K562 (cell line): ENCODE data around the gene SKIDA1. TPM values are rescaled to one million over a fixed set of nuclear protein-coding genes. Genes with fewer than 3 reads are reported as not detected.

Experiments used
- ARID2 ChIP-seq: fragments of 450-650 bp; IDR thresholded peaks from 2 replicates; pipeline ENCODE4 v1.6.1; 2017; ENCODE audit warnings: antibody characterized with exemption, mild to moderate bottlenecking
- ATF6 ChIP-seq: sonication (generic); formaldehyde crosslinking; IDR thresholded peaks from 2 replicates; pipeline ENCODE4 v1.4.0; 2020; ENCODE audit warnings: mild to moderate bottlenecking, missing genetic modification reagents
- BRD9 ChIP-seq: fragments of 450-650 bp; IDR thresholded peaks from 2 replicates; pipeline ENCODE4 v1.6.1; 2018; ENCODE audit warnings: low read depth; ENCODE audit not compliant: partially characterized antibody
- CUX1 ChIP-seq: fragments of 200-800 bp; sonication (Bioruptor generic); IDR thresholded peaks from 2 replicates; pipeline ENCODE4 v1.6.1; 2016; ENCODE audit warnings: missing genetic modification characterization, missing compliant biosample characterization
- ELK3 ChIP-seq: fragments of 450-650 bp; formaldehyde crosslinking; IDR thresholded peaks from 2 replicates; pipeline ENCODE4 v1.4.0; 2020; ENCODE audit warnings: mild to moderate bottlenecking
- HCFC1 ChIP-seq: IDR thresholded peaks from 2 replicates; pipeline ENCODE4 v1.6.1; 2012; ENCODE audit warnings: low read depth, low read length, improper control_type of control experiment
- MAZ ChIP-seq, 2 experiments: fragments of 450-650 bp in 1 of 2; sonication (generic) in 1 of 2; formaldehyde crosslinking; IDR thresholded peaks in 1 of 2; conservative IDR thresholded peaks in 1 of 2; 2 replicates each; pipeline versions ENCODE4 v1.4.0 to v1.5.0; 2020; ENCODE audit warnings: mild to moderate bottlenecking in 1 of 2, missing genetic modification reagents in 1 of 2
- ZBTB9 ChIP-seq: fragments of 450-650 bp; formaldehyde crosslinking; IDR thresholded peaks from 2 replicates; pipeline ENCODE4 v1.4.0; 2020; ENCODE audit warnings: mild to moderate bottlenecking, moderate library complexity
- ZNF174 ChIP-seq: fragments of 250-450 bp; sonication (Bioruptor Pico); IDR thresholded peaks from 2 replicates; pipeline ENCODE4 v1.4.0; 2020; ENCODE audit warnings: mild to moderate bottlenecking
- ZNF274 ChIP-seq: IDR thresholded peaks from 2 replicates; pipeline ENCODE4 v1.6.1; 2011; ENCODE audit warnings: low read depth, mild to moderate bottlenecking, low read length, moderate library complexity, borderline replicate concordance
- ZNF384 ChIP-seq: IDR thresholded peaks from 2 replicates; pipeline ENCODE4 v1.6.1; 2012; ENCODE audit warnings: low read depth, low read length, improper control_type of control experiment
- ZNF398 ChIP-seq: fragments of 250-450 bp; sonication (Bioruptor Pico); IDR thresholded peaks from 2 replicates; pipeline ENCODE4 v1.8.0; 2021; ENCODE audit warnings: moderate library complexity, mild to moderate bottlenecking, inconsistent platforms
- ZNF707 ChIP-seq: fragments of 250-450 bp; sonication (Bioruptor Pico); conservative IDR thresholded peaks from 2 replicates; pipeline ENCODE4 v1.8.0; 2022; ENCODE audit warnings: inconsistent platforms, mild to moderate bottlenecking, moderate library complexity
- ZNF717 ChIP-seq: fragments of 250-450 bp; sonication (Bioruptor Pico); IDR thresholded peaks from 2 replicates; pipeline ENCODE4 v1.5.0; 2021
- polyA plus RNA-seq, 8 experiments: library from polyadenylated mRNA; depleted of rRNA in 4 of 8; stranded (reverse) in 5 of 8; unstranded in 3 of 8; fragments of >200 nt; fragmentation: Nextera tagmentation in 2 of 8; fragmentation: Illumina TruSeq in 1 of 8; extraction: Ambion mirVana in 2 of 8; extraction: Trizol in 1 of 8; gene quantifications; 2 replicates each; pipeline versions ENCODE4 v1.2.1 to v1.2.3, GENCODE V29; 2011 to 2014; ENCODE audit warnings: inconsistent platforms in 1 of 8, missing spikeins in 1 of 8
- total RNA-seq, 7 experiments: library from RNA; depleted of rRNA in 6 of 7; stranded (reverse); fragments of >200 nt in 6 of 7; fragmentation: Illumina TruSeq in 2 of 7; extraction: Trizol in 2 of 7; gene quantifications; 2 replicates each; pipeline versions ENCODE4 v1.2.1 to v1.2.3, GENCODE V29; 2011 to 2021; ENCODE audit warnings: low replicate concordance in 1 of 7

The SKIDA1 gene
- total and polyA plus RNA-seq, 9 of the 15 experiments (the other 6 are each of a cell fraction or from before 2014, with no cell fraction given): 0.05 to 1.1 (median 0.42) TPM

- no peak for TF ChIP-seq CUX1 (CRISPR knock-in tag)
- peak; percentile 31 for TF ChIP-seq BRD9
- no peak for TF ChIP-seq ZBTB9 (CRISPR knock-in tag)
- TF ChIP-seq ZNF398 (CRISPR knock-in tag): no peak
- TF ChIP-seq ELK3: no peak
- peak; percentile 85 to 93 for TF ChIP-seq MAZ (CRISPR knock-in tag; conservative IDR thresholded peaks at IDR 0.05 in 1 of 2, IDR thresholded peaks at IDR 0.05 in 1 of 2)
- TF ChIP-seq ARID2: 0 out of 2 replicates have a peak, but pooled peaks have one; percentile 14
- no peak for TF ChIP-seq ZNF174 (CRISPR knock-in tag)
- peak; percentile 88; the same call in 1 of the 2 replicates for TF ChIP-seq ATF6 (CRISPR knock-in tag)
- peak; percentile 39; the same call in 1 of the 2 replicates for TF ChIP-seq HCFC1
- TF ChIP-seq ZNF717 (CRISPR knock-in tag): no peak
- 0 out of 2 replicates have a peak, but pooled peaks have one; percentile 27 for TF ChIP-seq ZNF384
- TF ChIP-seq ZNF707 (CRISPR knock-in tag): no peak
- no peak for TF ChIP-seq ZNF274
Measured at GRCh38 chr10:21495752-21496342, 29.6 kb downstream of the SKIDA1 start (continued).
